ENCODE data around the gene EHMT1. TPM values are rescaled to one million over a fixed set of nuclear protein-coding genes. Genes with fewer than 3 reads are reported as not detected.

EHMT1 gene
- total RNA-seq, 2 experiments from 2014 or later: 145 to 295 TPM

DNA sequence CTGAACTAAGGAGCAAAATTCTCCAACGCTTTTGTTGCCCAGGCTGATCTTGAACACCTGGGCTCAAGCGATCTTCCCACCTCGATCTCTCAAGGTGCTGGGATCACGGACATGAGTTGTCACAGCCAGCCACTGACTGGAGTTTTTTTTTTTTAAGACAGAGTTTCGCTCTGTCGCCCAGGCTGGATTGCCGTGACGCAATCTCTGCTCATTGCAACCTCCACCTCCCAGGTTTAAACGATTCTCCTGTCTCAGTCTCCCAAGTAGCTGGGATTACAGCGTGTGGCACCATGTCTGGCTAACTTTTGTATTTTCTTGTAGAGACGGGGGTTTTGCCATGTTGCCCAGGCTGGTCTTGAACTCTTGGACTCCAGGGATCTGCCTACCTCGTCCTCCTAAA is 58.2 kb downstream of the EHMT1 start:
- DNase-seq (ENCODE audit: low spot score): no peak
- Histone ChIP-seq H3K36me3 (ENCODE audit: insufficient read depth, low read length) (peaks cover 29% of the 10 kb centered on the region), H4K20me1 (ENCODE audit: insufficient read depth, low read length) (no peaks in the 10 kb centered on the region), H3K4me1 (ENCODE audit: insufficient read depth, low read length, poor library complexity, severe bottlenecking) (peaks cover 94% of the 10 kb centered on the region), H2AFZ (ENCODE audit: low read length) (no peak overlapping the region), H3K4me2 (ENCODE audit: low read length) (peak overlapping the region; percentile 54), H3K27ac (ENCODE audit: low read depth, low read length, poor library complexity, severe bottlenecking) (peak overlapping the region; percentile 96), H3K9me2 (ENCODE audit: insufficient read depth, low read length) (no peaks in the 10 kb centered on the region), H3K4me3 (ENCODE audit: low read depth, low read length, poor library complexity, severe bottlenecking) (peak overlapping the region; percentile 29), H3K79me2 (ENCODE audit: insufficient read depth, low read depth, low read length) (peaks cover 84% of the 10 kb centered on the region), H3K9me3 (ENCODE audit: low read length) (no peaks in the 10 kb centered on the region)
- POLR2A ChIA-PET: interaction anchor here (0.8 to 1.0 kb wide), 3 partner anchors 12 to 77 kb away, joined by 3 to 5 read pairs (median 3); partner anchors contain the start of gene EHMT1
- intact Hi-C loops (cut with micrococcal nuclease; ENCODE audit: unreplicated experiment): loop anchor here (10.0 kb wide), 1 partner anchor 98 kb away; no protein-coding TSS in a partner anchor
- CTCF ChIA-PET (ENCODE audit: unreplicated experiment): no interaction called here
- no peak for TF ChIP-seq CTCF (conservative IDR thresholded peaks at IDR 0.05; ENCODE audit: low read length)
- TF ChIP-seq EZH2phosphoT487 (IDR thresholded peaks at IDR 0.05; ENCODE audit: borderline replicate concordance, low read depth, low read length): no peak
- BruUV-seq (replicated peaks): TSS peak; percentile 54

- peak overlapping the region; percentile 73 for H3K4me2 ChIP-seq (ENCODE audit: low read length)
- H2AFZ ChIP-seq (ENCODE audit: low read length): peak overlapping the region; percentile 5; the same call in 1 of the 2 replicates
- H3K36me3 ChIP-seq (ENCODE audit: insufficient read depth, low read length): peaks cover 29% of the 10 kb centered on the region
- peaks cover 90% of the 10 kb centered on the region for H3K79me2 ChIP-seq (ENCODE audit: insufficient read depth, low read depth, low read length)
- POLR2A ChIA-PET: interaction anchor here (0.7 kb wide), 2 partner anchors 8 to 550 kb away, joined by 4 read pairs; no protein-coding TSS in a partner anchor
- DNase-seq (ENCODE audit: low spot score): no peak
- H3K4me3 ChIP-seq (ENCODE audit: low read depth, low read length, poor library complexity, severe bottlenecking): peak overlapping the region; percentile 49
- peak overlapping the region; percentile 96 for H3K27ac ChIP-seq (ENCODE audit: low read depth, low read length, poor library complexity, severe bottlenecking)
- TF ChIP-seq CTCF (conservative IDR thresholded peaks at IDR 0.05; ENCODE audit: low read length) (0 out of 2 replicates have a peak, but pooled peaks have one; percentile 6), EZH2phosphoT487 (IDR thresholded peaks at IDR 0.05; ENCODE audit: borderline replicate concordance, low read depth, low read length) (no peak)
- no peaks in the 10 kb centered on the region for H3K9me3 ChIP-seq (ENCODE audit: low read length)
- H3K4me1 ChIP-seq (ENCODE audit: insufficient read depth, low read length, poor library complexity, severe bottlenecking): peaks cover 94% of the 10 kb centered on the region
- CTCF ChIA-PET (ENCODE audit: unreplicated experiment): no interaction called here
- no peaks in the 10 kb centered on the region for H3K9me2 ChIP-seq (ENCODE audit: insufficient read depth, low read length)
- intact Hi-C loops (cut with micrococcal nuclease; ENCODE audit: unreplicated experiment): loop anchor here (10.0 kb wide), 1 partner anchor 97 kb away; no protein-coding TSS in a partner anchor
- BruUV-seq (replicated peaks): no TSS peak
- H4K20me1 ChIP-seq (ENCODE audit: insufficient read depth, low read length): no peaks in the 10 kb centered on the region
These were observed 59.4 kb downstream of the EHMT1 start for GRCh38 chr9:137678202-137678601.

GRCh38 chr9:137679249-137679648 is 60.4 kb downstream of the EHMT1 start:
- H3K9me3 ChIP-seq (ENCODE audit: low read length): no peaks in the 10 kb centered on the region
- peaks cover 94% of the 10 kb centered on the region for H3K4me1 ChIP-seq (ENCODE audit: insufficient read depth, low read length, poor library complexity, severe bottlenecking)
- CTCF ChIA-PET (ENCODE audit: unreplicated experiment): no interaction called here
- DNase-seq (ENCODE audit: low spot score): peak; percentile 97
- peak overlapping the region; percentile 73 for H3K4me2 ChIP-seq (ENCODE audit: low read length)
- no peaks in the 10 kb centered on the region for H3K9me2 ChIP-seq (ENCODE audit: insufficient read depth, low read length)
- H3K36me3 ChIP-seq (ENCODE audit: insufficient read depth, low read length): peaks cover 35% of the 10 kb centered on the region
- no peaks in the 10 kb centered on the region for H4K20me1 ChIP-seq (ENCODE audit: insufficient read depth, low read length)
- H3K4me3 ChIP-seq (ENCODE audit: low read depth, low read length, poor library complexity, severe bottlenecking): peak overlapping the region; percentile 53
- H3K27ac ChIP-seq (ENCODE audit: low read depth, low read length, poor library complexity, severe bottlenecking): peak overlapping the region; percentile 96
- peaks cover 90% of the 10 kb centered on the region for H3K79me2 ChIP-seq (ENCODE audit: insufficient read depth, low read depth, low read length)
- TF ChIP-seq CTCF (conservative IDR thresholded peaks at IDR 0.05; ENCODE audit: low read length) (peak; percentile 43), EZH2phosphoT487 (IDR thresholded peaks at IDR 0.05; ENCODE audit: borderline replicate concordance, low read depth, low read length) (no peak)
- POLR2A ChIA-PET: no interaction called here
- intact Hi-C loops (cut with micrococcal nuclease; ENCODE audit: unreplicated experiment): loop anchor here (1.0 to 10.0 kb wide), 2 partner anchors 59 to 96 kb away; no protein-coding TSS in a partner anchor
- BruUV-seq (replicated peaks): no TSS peak
- no peak overlapping the region for H2AFZ ChIP-seq (ENCODE audit: low read length)
